HepG2 (cell line): Measurements from ENCODE around the gene RECQL5. TPM values are rescaled to one million over a fixed set of nuclear protein-coding genes. Genes with fewer than 3 reads are reported as not detected.

Experiments used
- ATF7 ChIP-seq, 2 experiments: fragments of 450-650 bp in 1 of 2; sonication (generic) in 1 of 2; formaldehyde crosslinking in 1 of 2; IDR thresholded peaks; 2 replicates each; pipeline versions ENCODE4 v1.4.0 to v1.6.1; 2016 to 2020; ENCODE audit warnings: antibody characterized with exemption in 1 of 2, mild to moderate bottlenecking in 1 of 2, missing genetic modification reagents in 1 of 2
- GATA4 ChIP-seq: sonication (generic); IDR thresholded peaks from 2 replicates; pipeline ENCODE4 v1.6.1; 2016; ENCODE audit warnings: antibody characterized with exemption, low read depth, borderline replicate concordance
- MAFG ChIP-seq: sonication (generic); formaldehyde crosslinking; IDR thresholded peaks from 2 replicates; pipeline ENCODE4 v1.5.1; 2020; ENCODE audit warnings: mild to moderate bottlenecking, missing genetic modification reagents
- NRL ChIP-seq: sonication (generic); formaldehyde crosslinking; IDR thresholded peaks from 2 replicates; pipeline ENCODE4 v1.5.0; 2020; ENCODE audit warnings: missing genetic modification reagents, mild to moderate bottlenecking, moderate library complexity, borderline replicate concordance
- ONECUT2 ChIP-seq: sonication (generic); formaldehyde crosslinking; IDR thresholded peaks from 2 replicates; pipeline ENCODE4 v1.4.0; 2020; ENCODE audit warnings: missing genetic modification reagents
- RFX3 ChIP-seq: IDR thresholded peaks from 2 replicates; pipeline ENCODE4 v1.6.1; 2016; ENCODE audit warnings: missing biosample characterization, missing genetic modification reagents
- SRF ChIP-seq: IDR thresholded peaks from 2 replicates; pipeline ENCODE4 v1.6.1; 2011; ENCODE audit warnings: mild to moderate bottlenecking, low read depth, low read length, moderate library complexity
- ZFP1 ChIP-seq: IDR thresholded peaks from 2 replicates; pipeline ENCODE4 v1.6.1; 2016
- ZFY ChIP-seq: sonication (generic); formaldehyde crosslinking; IDR thresholded peaks from 2 replicates; pipeline ENCODE4 v1.4.0; 2020; ENCODE audit warnings: missing genetic modification reagents
- ZNF101 ChIP-seq: sonication (generic); formaldehyde crosslinking; IDR thresholded peaks from 2 replicates; pipeline ENCODE4 v1.4.0; 2020; ENCODE audit warnings: mild to moderate bottlenecking, low read depth, missing genetic modification reagents, borderline replicate concordance
- ZNF292 ChIP-seq: sonication (generic); formaldehyde crosslinking; IDR thresholded peaks from 2 replicates; pipeline ENCODE4 v1.8.1; 2022; ENCODE audit warnings: mild to moderate bottlenecking, low read depth, missing genetic modification reagents, borderline replicate concordance
- ZNF317 ChIP-seq: sonication (generic); formaldehyde crosslinking; IDR thresholded peaks from 2 replicates; pipeline ENCODE4 v1.5.0; 2020; ENCODE audit warnings: mild to moderate bottlenecking, missing genetic modification reagents
- ZNF546 ChIP-seq: sonication (generic); formaldehyde crosslinking; conservative IDR thresholded peaks from 2 replicates; pipeline ENCODE4 v1.8.1; 2023; ENCODE audit warnings: mild to moderate bottlenecking, missing genetic modification reagents
- ZNF550 ChIP-seq: sonication (generic); formaldehyde crosslinking; IDR thresholded peaks from 2 replicates; pipeline ENCODE4 v1.4.0; 2020; ENCODE audit warnings: mild to moderate bottlenecking, missing genetic modification reagents, borderline replicate concordance
- ZSCAN22 ChIP-seq: sonication (generic); formaldehyde crosslinking; IDR thresholded peaks from 2 replicates; pipeline ENCODE4 v1.4.0; 2020; ENCODE audit warnings: mild to moderate bottlenecking, missing genetic modification reagents
- polyA plus RNA-seq, 8 experiments: library from polyadenylated mRNA; depleted of rRNA in 3 of 8; stranded (reverse) in 7 of 8; unstranded in 1 of 8; fragments of >200 nt; fragmentation: Illumina TruSeq in 4 of 8; extraction: Trizol in 4 of 8; gene quantifications; 2 replicates each; pipeline versions ENCODE4 v1.2.1 to v1.2.3, GENCODE V29; 2011 to 2016; ENCODE audit warnings: low read depth in 4 of 8, missing spikeins in 1 of 8, mixed read lengths in 1 of 8; ENCODE audit not compliant: insufficient read depth in 1 of 8
- total RNA-seq, 5 experiments: library from RNA; depleted of rRNA; stranded (reverse); fragments of >200 nt; fragmentation: Illumina TruSeq; extraction: Trizol; gene quantifications; 2 replicates each; pipeline ENCODE4 v1.2.3, GENCODE V29; 2016; ENCODE audit warnings: low read depth in 1 of 5
- TF ChIP-seq, protein P1 (sequence below): sonication (generic); formaldehyde crosslinking; IDR thresholded peaks from 2 replicates; pipeline ENCODE4 v1.5.0; 2020; ENCODE audit warnings: missing genetic modification reagents, mild to moderate bottlenecking, borderline replicate concordance
- TF ChIP-seq, protein P2 (sequence below): IDR thresholded peaks from 2 replicates; pipeline ENCODE4 v1.6.1; 2018; ENCODE audit warnings: missing genetic modification reagents
- TF ChIP-seq, protein P3 (sequence below), 2 experiments: sonication (generic) in 1 of 2; formaldehyde crosslinking in 1 of 2; IDR thresholded peaks; 2 replicates each; pipeline versions ENCODE4 v1.5.1 to v1.6.1; 2011 to 2020; ENCODE audit warnings: borderline replicate concordance in 1 of 2, low read depth in 1 of 2, low read length in 1 of 2, mild to moderate bottlenecking in 1 of 2, missing genetic modification reagents in 1 of 2, moderate library complexity in 1 of 2
- TF ChIP-seq, protein P4 (sequence below): sonication (generic); formaldehyde crosslinking; IDR thresholded peaks from 2 replicates; pipeline ENCODE4 v1.5.1; 2020; ENCODE audit warnings: missing genetic modification reagents, mild to moderate bottlenecking, borderline replicate concordance

Gene RECQL5
- total and polyA plus RNA-seq, 2 of the 13 experiments (the other 11 are each of a cell fraction or from before 2014, with no cell fraction given): 27.7 to 32.0 TPM

DNA sequence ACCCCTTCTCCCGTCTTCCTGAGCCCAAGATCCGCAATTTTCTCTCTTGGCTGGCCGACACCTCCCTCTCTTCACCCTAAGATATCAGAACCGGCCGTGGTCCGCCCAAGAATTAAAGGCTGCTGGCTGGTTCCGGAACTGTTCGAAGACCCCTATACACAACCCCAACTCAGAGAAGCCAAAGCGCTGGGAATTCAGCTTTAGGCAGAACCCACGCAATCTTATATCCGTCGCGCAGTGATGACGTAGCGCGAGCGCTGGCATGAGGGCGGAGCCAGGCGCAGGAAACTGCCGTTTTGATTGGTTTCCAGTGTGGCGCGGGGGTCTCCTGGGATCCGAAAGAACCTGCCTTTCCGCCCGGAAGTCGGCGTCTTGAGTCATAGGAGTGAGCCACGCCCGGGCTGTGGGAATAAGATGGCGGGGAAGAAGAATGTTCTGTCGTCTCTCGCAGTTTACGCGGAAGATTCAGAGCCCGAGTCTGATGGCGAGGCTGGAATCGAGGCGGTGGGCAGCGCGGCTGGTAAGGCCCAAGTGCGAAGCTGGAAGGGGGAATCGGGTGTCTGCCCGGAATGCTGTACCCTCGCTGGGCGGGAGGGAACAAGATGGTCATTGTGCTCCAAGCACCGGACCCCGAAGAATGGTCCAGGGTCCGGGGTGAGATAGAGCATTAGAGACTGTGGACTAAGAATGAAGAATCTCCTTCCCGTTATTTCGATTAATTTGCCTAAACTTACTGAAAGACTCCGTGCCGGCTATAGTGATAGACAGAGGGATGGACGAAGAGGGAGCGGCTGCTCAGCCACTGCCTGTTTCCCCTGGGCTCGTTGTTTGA is at the start of gene RECQL5, which contains the start of gene SAP30BP (continued):
- TF ChIP-seq ZNF101 (CRISPR knock-in tag) (no peak), ZFP1 (peak; percentile 39; the same call in 1 of the 2 replicates), ZNF550 (CRISPR knock-in tag) (no peak), RFX3 (no peak), MAFG (CRISPR knock-in tag) (no peak), ZSCAN22 (CRISPR knock-in tag) (no peak), ZNF292 (peak; percentile 17; the same call in 1 of the 2 replicates), SRF (peak; percentile 18; the same call in 1 of the 2 replicates), ZFY (no peak; the same call in 1 of the 2 replicates), ONECUT2 (CRISPR knock-in tag) (no peak), ATF7 (IDR thresholded peaks at IDR 0.05) (peak; percentile 62), ATF7 (CRISPR knock-in tag; IDR thresholded peaks at IDR 0.05) (no peak), ZNF546 (CRISPR knock-in tag) (peak; percentile 67; the same call in 1 of the 2 replicates), NRL (peak; percentile 76; the same call in 1 of the 2 replicates), ZNF317 (peak; percentile 57; the same call in 1 of the 2 replicates), GATA4 (no peak)
- TF ChIP-seq, protein P1, sequence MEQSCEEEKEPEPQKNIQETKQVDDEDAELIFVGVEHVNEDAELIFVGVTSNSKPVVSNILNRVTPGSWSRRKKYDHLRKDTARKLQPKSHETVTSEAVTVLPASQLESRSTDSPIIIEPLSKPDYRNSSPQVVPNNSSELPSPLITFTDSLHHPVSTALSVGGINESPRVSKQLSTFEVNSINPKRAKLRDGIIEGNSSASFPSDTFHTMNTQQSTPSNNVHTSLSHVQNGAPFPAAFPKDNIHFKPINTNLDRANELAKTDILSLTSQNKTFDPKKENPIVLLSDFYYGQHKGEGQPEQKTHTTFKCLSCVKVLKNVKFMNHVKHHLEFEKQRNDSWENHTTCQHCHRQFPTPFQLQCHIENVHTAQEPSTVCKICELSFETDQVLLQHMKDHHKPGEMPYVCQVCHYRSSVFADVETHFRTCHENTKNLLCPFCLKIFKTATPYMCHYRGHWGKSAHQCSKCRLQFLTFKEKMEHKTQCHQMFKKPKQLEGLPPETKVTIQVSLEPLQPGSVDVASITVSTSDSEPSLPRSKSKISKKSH (CRISPR knock-in tag): no peak; the same call in 1 of the 2 replicates
- TF ChIP-seq, protein P2, sequence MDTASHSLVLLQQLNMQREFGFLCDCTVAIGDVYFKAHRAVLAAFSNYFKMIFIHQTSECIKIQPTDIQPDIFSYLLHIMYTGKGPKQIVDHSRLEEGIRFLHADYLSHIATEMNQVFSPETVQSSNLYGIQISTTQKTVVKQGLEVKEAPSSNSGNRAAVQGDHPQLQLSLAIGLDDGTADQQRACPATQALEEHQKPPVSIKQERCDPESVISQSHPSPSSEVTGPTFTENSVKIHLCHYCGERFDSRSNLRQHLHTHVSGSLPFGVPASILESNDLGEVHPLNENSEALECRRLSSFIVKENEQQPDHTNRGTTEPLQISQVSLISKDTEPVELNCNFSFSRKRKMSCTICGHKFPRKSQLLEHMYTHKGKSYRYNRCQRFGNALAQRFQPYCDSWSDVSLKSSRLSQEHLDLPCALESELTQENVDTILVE: 0 out of 2 replicates have a peak, but pooled peaks have one; percentile 15
- TF ChIP-seq, protein P3, sequence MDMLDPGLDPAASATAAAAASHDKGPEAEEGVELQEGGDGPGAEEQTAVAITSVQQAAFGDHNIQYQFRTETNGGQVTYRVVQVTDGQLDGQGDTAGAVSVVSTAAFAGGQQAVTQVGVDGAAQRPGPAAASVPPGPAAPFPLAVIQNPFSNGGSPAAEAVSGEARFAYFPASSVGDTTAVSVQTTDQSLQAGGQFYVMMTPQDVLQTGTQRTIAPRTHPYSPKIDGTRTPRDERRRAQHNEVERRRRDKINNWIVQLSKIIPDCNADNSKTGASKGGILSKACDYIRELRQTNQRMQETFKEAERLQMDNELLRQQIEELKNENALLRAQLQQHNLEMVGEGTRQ (IDR thresholded peaks at IDR 0.05; ENCODE audit: low read depth, low read length): no peak
- TF ChIP-seq, protein P3 (CRISPR knock-in tag; IDR thresholded peaks at IDR 0.05; ENCODE audit: borderline replicate concordance): 0 out of 2 replicates have a peak, but pooled peaks have one; percentile 32
- TF ChIP-seq, protein P4, sequence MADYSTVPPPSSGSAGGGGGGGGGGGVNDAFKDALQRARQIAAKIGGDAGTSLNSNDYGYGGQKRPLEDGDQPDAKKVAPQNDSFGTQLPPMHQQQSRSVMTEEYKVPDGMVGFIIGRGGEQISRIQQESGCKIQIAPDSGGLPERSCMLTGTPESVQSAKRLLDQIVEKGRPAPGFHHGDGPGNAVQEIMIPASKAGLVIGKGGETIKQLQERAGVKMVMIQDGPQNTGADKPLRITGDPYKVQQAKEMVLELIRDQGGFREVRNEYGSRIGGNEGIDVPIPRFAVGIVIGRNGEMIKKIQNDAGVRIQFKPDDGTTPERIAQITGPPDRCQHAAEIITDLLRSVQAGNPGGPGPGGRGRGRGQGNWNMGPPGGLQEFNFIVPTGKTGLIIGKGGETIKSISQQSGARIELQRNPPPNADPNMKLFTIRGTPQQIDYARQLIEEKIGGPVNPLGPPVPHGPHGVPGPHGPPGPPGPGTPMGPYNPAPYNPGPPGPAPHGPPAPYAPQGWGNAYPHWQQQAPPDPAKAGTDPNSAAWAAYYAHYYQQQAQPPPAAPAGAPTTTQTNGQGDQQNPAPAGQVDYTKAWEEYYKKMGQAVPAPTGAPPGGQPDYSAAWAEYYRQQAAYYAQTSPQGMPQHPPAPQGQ (CRISPR knock-in tag): 0 out of 2 replicates have a peak, but pooled peaks have one; percentile 65
